Adrenal gland (tissue), 5 donors: ENCODE measurements around the gene RABGAP1L.

ENCODE experiments used
- POLR2A ChIP-seq, 2 donors: fragments of 450-650 bp; IDR thresholded peaks; one replicate each; pipeline ENCODE4 v1.6.1; 2017; ENCODE audit warnings: antibody characterized with exemption in 2 of 2, mild to moderate bottlenecking in 2 of 2, moderate library complexity in 1 of 2
- TF ChIP-seq, protein P1 (sequence below), 6 experiments: fragments of 450-650 bp in 4 of 6; fragments of 200-600 bp in 2 of 6; sonication (generic) in 1 of 6; IDR thresholded peaks; 1 replicate in 5 of 6; 2 replicates in 1 of 6; pipeline versions ENCODE4 v1.5.1 to v1.8.0; 2016 to 2021; ENCODE audit warnings: antibody characterized with exemption in 6 of 6, mild to moderate bottlenecking in 2 of 6, moderate library complexity in 1 of 6
- donor health status: DM: no; HTN: no; CAD: no.

DNA sequence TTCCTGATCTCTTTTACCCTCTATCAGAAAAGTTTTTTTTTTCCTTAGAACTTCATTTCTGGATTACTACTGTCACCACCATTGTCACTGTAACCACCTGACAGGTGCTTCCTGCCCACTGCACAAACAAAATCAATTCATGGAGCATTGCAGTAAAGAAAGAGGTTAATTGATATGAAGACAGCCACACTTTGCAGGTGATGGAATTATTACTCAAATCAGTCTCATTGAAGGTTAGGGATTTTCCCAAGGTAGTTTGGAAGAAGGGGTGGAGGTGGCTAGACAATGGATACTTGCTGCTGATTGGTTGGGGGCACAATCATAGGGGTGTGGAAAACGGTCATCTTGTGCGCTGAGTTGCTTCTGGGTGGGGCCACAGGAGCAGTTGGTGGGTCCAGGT lies 609.6 kb downstream of the RABGAP1L start:
- TF ChIP-seq, protein P1, sequence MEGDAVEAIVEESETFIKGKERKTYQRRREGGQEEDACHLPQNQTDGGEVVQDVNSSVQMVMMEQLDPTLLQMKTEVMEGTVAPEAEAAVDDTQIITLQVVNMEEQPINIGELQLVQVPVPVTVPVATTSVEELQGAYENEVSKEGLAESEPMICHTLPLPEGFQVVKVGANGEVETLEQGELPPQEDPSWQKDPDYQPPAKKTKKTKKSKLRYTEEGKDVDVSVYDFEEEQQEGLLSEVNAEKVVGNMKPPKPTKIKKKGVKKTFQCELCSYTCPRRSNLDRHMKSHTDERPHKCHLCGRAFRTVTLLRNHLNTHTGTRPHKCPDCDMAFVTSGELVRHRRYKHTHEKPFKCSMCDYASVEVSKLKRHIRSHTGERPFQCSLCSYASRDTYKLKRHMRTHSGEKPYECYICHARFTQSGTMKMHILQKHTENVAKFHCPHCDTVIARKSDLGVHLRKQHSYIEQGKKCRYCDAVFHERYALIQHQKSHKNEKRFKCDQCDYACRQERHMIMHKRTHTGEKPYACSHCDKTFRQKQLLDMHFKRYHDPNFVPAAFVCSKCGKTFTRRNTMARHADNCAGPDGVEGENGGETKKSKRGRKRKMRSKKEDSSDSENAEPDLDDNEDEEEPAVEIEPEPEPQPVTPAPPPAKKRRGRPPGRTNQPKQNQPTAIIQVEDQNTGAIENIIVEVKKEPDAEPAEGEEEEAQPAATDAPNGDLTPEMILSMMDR (IDR thresholded peaks at IDR 0.05), result no peak
- TF ChIP-seq POLR2A (IDR thresholded peaks at IDR 0.05), result no peak
